Measurements from ENCODE around the gene PGAM5. TPM values are rescaled to one million over a fixed set of nuclear protein-coding genes. Genes with fewer than 3 reads are reported as not detected.
"Not testable (repeated sequence)": the region's sequence is repeated elsewhere in the genome, so short reads cannot be mapped to it uniquely, and the experiment has no call there.

The PGAM5 gene
- total and polyA plus RNA-seq, 10 of the 15 experiments (the other 5 are each of a cell fraction or from before 2014, with no cell fraction given) = 8.2 to 90.9 (median 45.3) TPM

GRCh38 chr12:132690112-132690511, 20.5 kb upstream of the PGAM5 start:
- no TSS peak for BruUV-seq (replicated peaks)
- Histone ChIP-seq H3K27ac (ENCODE audit: control insufficient read depth, insufficient read depth) (no peak overlapping the region), H2AFZ (ENCODE audit: control insufficient read depth, low read depth, low read length) (no peak overlapping the region), H3K4me1 (ENCODE audit: control insufficient read depth, insufficient read depth, low read length) (peaks cover 5% of the 10 kb centered on the region), H3K9ac (ENCODE audit: control insufficient read depth, insufficient read depth, low read length) (no peak overlapping the region), H3K9me3 (replicated peaks; ENCODE audit: control insufficient read depth, insufficient read depth, low read length) (peaks cover 5% of the 10 kb centered on the region; the same call in 2 of the 3 replicates), H3K4me2 (ENCODE audit: control insufficient read depth, insufficient read depth) (no peak overlapping the region), H4K20me1 (ENCODE audit: control insufficient read depth, insufficient read depth) (no peaks in the 10 kb centered on the region), H3K4me3 (no peak overlapping the region), H3K79me2 (ENCODE audit: control insufficient read depth, insufficient read depth, low read length) (peaks cover 32% of the 10 kb centered on the region), H3K36me3 (ENCODE audit: control insufficient read depth in 2 of 2, insufficient read depth in 2 of 2, low read length in 1 of 2) (peaks cover 0 to 3% of the 10 kb centered on the region in 2 experiments; a peak in 3 of 4 replicates), H3K27me3 (replicated peaks in 1 of 2; ENCODE audit: control insufficient read depth in 2 of 2, insufficient read depth in 2 of 2, low read length in 1 of 2) (no peaks in the 10 kb centered on the region)
- in situ Hi-C loops (cut with MboI) = no loop called here
- over 99% methylated on average over 9 of the region's 9 CpGs for WGBS (ENCODE audit: insufficient coverage, insufficient replicate concordance, low lambda C conversion rate, missing lambda C conversion rate)
- CTCF ChIA-PET = no interaction called here
- DNase-seq (ENCODE audit: low read depth, low spot score) (no peak), FAIRE-seq (no peak), ATAC-seq (no peak)
- no peak for TF ChIP-seq GATAD2B (conservative IDR thresholded peaks at IDR 0.05; ENCODE audit: low read depth)
- TF ChIP-seq BCL11A (IDR thresholded peaks at IDR 0.05; ENCODE audit: low read depth, low read length) = no peak
- TF ChIP-seq, protein P1, sequence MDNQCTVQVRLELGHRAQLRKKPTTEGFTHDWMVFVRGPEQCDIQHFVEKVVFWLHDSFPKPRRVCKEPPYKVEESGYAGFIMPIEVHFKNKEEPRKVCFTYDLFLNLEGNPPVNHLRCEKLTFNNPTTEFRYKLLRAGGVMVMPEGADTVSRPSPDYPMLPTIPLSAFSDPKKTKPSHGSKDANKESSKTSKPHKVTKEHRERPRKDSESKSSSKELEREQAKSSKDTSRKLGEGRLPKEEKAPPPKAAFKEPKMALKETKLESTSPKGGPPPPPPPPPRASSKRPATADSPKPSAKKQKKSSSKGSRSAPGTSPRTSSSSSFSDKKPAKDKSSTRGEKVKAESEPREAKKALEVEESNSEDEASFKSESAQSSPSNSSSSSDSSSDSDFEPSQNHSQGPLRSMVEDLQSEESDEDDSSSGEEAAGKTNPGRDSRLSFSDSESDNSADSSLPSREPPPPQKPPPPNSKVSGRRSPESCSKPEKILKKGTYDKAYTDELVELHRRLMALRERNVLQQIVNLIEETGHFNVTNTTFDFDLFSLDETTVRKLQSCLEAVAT (IDR thresholded peaks at IDR 0.05) = peak; percentile 60; the same call in 1 of the 2 replicates
- TF ChIP-seq IKZF1 (conservative IDR thresholded peaks at IDR 0.05) = no peak
- TF ChIP-seq LARP7 (IDR thresholded peaks at IDR 0.05) = no peak
- TF ChIP-seq MXI1 (IDR thresholded peaks at IDR 0.05; ENCODE audit: low read depth, low read length) = no peak
- TF ChIP-seq, protein P2, sequence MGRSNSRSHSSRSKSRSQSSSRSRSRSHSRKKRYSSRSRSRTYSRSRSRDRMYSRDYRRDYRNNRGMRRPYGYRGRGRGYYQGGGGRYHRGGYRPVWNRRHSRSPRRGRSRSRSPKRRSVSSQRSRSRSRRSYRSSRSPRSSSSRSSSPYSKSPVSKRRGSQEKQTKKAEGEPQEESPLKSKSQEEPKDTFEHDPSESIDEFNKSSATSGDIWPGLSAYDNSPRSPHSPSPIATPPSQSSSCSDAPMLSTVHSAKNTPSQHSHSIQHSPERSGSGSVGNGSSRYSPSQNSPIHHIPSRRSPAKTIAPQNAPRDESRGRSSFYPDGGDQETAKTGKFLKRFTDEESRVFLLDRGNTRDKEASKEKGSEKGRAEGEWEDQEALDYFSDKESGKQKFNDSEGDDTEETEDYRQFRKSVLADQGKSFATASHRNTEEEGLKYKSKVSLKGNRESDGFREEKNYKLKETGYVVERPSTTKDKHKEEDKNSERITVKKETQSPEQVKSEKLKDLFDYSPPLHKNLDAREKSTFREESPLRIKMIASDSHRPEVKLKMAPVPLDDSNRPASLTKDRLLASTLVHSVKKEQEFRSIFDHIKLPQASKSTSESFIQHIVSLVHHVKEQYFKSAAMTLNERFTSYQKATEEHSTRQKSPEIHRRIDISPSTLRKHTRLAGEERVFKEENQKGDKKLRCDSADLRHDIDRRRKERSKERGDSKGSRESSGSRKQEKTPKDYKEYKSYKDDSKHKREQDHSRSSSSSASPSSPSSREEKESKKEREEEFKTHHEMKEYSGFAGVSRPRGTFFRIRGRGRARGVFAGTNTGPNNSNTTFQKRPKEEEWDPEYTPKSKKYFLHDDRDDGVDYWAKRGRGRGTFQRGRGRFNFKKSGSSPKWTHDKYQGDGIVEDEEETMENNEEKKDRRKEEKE (IDR thresholded peaks at IDR 0.05) = no peak
- TF ChIP-seq PML (IDR thresholded peaks at IDR 0.05; ENCODE audit: low read length) = no peak
- RAD21 ChIA-PET (ENCODE audit: unreplicated experiment) = no interaction called here
- SMC1A ChIA-PET (ENCODE audit: uncharacterized antibody, unreplicated experiment) = no interaction called here
- intact Hi-C loops (cut with micrococcal nuclease; ENCODE audit: unreplicated experiment) = no loop called here
- POLR2A ChIA-PET = no interaction called here

DNA sequence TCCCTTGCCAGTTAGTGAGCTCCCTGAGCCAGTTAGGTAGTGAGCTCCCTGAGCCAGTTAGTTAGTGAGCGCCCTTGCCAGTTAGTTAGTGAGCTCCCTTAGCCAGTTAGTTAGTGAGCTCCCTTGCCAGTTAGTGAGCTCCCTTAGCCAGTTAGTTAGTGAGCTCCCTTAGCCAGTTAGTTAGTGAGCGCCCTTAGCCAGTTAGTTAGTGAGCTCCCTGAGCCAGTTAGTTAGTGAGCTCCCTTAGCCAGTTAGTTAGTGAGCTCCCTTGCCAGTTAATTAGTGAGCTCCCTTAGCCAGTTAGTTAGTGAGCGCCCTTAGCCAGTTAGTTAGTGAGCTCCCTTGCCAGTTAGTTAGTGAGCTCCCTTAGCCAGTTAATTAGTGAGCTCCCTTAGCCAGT, 18.6 kb upstream of the PGAM5 start:
- BruUV-seq (replicated peaks); H2AFZ ChIP-seq (ENCODE audit: control insufficient read depth, low read depth, low read length); ATAC-seq; DNase-seq (ENCODE audit: low read depth, low spot score); H3K4me3 ChIP-seq; RAD21 ChIA-PET (ENCODE audit: unreplicated experiment); H4K20me1 ChIP-seq (ENCODE audit: control insufficient read depth, insufficient read depth); H3K27ac ChIP-seq (ENCODE audit: control insufficient read depth, insufficient read depth); H3K9ac ChIP-seq (ENCODE audit: control insufficient read depth, insufficient read depth, low read length); H3K4me1 ChIP-seq (ENCODE audit: control insufficient read depth, insufficient read depth, low read length); H3K27me3 ChIP-seq (replicated peaks in 1 of 2; ENCODE audit: control insufficient read depth in 2 of 2, insufficient read depth in 2 of 2, low read length in 1 of 2); POLR2A ChIA-PET; intact Hi-C loops (cut with micrococcal nuclease; ENCODE audit: unreplicated experiment); H3K36me3 ChIP-seq (ENCODE audit: control insufficient read depth in 2 of 2, insufficient read depth in 2 of 2, low read length in 1 of 2); FAIRE-seq; H3K4me2 ChIP-seq (ENCODE audit: control insufficient read depth, insufficient read depth); in situ Hi-C loops (cut with MboI); H3K9me3 ChIP-seq (replicated peaks; ENCODE audit: control insufficient read depth, insufficient read depth, low read length): not testable (repeated sequence)
- CTCF ChIA-PET = interaction anchor here (1.3 kb wide), 1 partner anchor 16 kb away, joined by 3 read pairs; no protein-coding TSS in a partner anchor
- peaks cover 13% of the 10 kb centered on the region for H3K79me2 ChIP-seq (ENCODE audit: control insufficient read depth, insufficient read depth, low read length)
- WGBS (ENCODE audit: insufficient coverage, insufficient replicate concordance, low lambda C conversion rate, missing lambda C conversion rate) = 100% methylated on average over 3 of the region's 3 CpGs
- SMC1A ChIA-PET (ENCODE audit: uncharacterized antibody, unreplicated experiment) = interaction anchor here (1.0 kb wide), 1 partner anchor 8 kb away, joined by 3 read pairs; no protein-coding TSS in a partner anchor

Measured in GM12878 (cell line).